AG09309 (cell line): ENCODE data around the gene FHAD1.

ENCODE experiments used
- DNase-seq: peaks from one replicate; pipeline ENCODE4 v3.0.0-alpha.2; 2010; ENCODE audit warnings: low read depth
- H3K4me3 ChIP-seq: 2 replicates; pipeline ENCODE4 v1.5.1; 2011; ENCODE audit warnings: mild to moderate bottlenecking, low read depth, low read length, moderate library complexity; ENCODE audit not compliant: control insufficient read depth
- CTCF ChIP-seq: IDR thresholded peaks from 2 replicates; pipeline ENCODE4 v1.5.1; 2011; ENCODE audit warnings: mild to moderate bottlenecking, low read depth, low read length, inconsistent platforms; ENCODE audit not compliant: insufficient read depth, control insufficient read depth; ENCODE audit errors: missing control alignments

FHAD1 gene

GRCh38 chr1:15444468-15445389 is 197.7 kb downstream of the FHAD1 start:
- H3K4me3 ChIP-seq: no peak overlapping the region
- no peak for TF ChIP-seq CTCF
- DNase-seq: no peak

- DNase-seq: no peak
- TF ChIP-seq CTCF: no peak
- H3K4me3 ChIP-seq: no peak overlapping the region
These were observed 198.5 kb downstream of the FHAD1 start for GRCh38 chr1:15445390-15446122.

- no peak for DNase-seq
- TF ChIP-seq CTCF: no peak
These were observed 199.2 kb downstream of the FHAD1 start for GRCh38 chr1:15446212-15446611.

More at GRCh38 chr1:15446212-15446611, 199.2 kb downstream of the FHAD1 start:
- H3K4me3 ChIP-seq: no peak overlapping the region
